HepG2 (cell line): ENCODE measurements around the gene LRFN2. TPM values are rescaled to one million over a fixed set of nuclear protein-coding genes. Genes with fewer than 3 reads are reported as not detected.

ENCODE experiments used
- ATAC-seq: fragments of 200-7000 bp; cut with Tn5 transposase; 3 replicates; pipeline ENCODE4 v1.9.1; 2020; ENCODE audit warnings: mild to moderate bottlenecking, moderate library complexity
- BruUV-seq: library from RNA; stranded (reverse); fragments of 400-500 nt; replicated peaks from 2 replicates; lab custom pipeline; 2021; lab: Mats Ljungman, UMichigan
- CTCF ChIA-PET: fragments of 300-600 bp; formaldehyde crosslinking; extraction: SDS; loops from one replicate; lab custom pipeline; 2021; ENCODE audit warnings: low total read pairs, inconsistent platforms, low intra/inter-chr PET ratio; lab: Yijun Ruan, JAX
- POLR2A ChIA-PET: fragments of 350-600 bp; sonication (Branson Sonifier 250); formaldehyde crosslinking; loops from one replicate; lab custom pipeline; 2020; ENCODE audit warnings: antibody characterized with exemption, inconsistent platforms; lab: Yijun Ruan, JAX
- DNase-seq: peaks from one replicate; pipeline ENCODE4 v3.0.0-alpha.2; 2015; ENCODE audit warnings: low spot score
- FAIRE-seq: peaks from 3 replicates; lab custom pipeline; 2011; peaks lifted over from hg19 to GRCh38; lab: Jason Lieb, UNC
- H2AFZ ChIP-seq: one replicate; pipeline ENCODE4 v1.6.1; 2011; ENCODE audit warnings: low read length, inconsistent platforms
- H3K27ac ChIP-seq: fragments of 300-600 bp; 3 replicates; pipeline ENCODE4 v1.8.0; 2011; ENCODE audit warnings: mixed run types, mild to moderate bottlenecking, mixed read lengths, low read length, inconsistent platforms; ENCODE audit not compliant: insufficient read depth; ENCODE audit errors: extremely low read length
- H3K27me3 ChIP-seq, 2 experiments: fragments of 200-600 bp in 1 of 2; 2 replicates in 1 of 2; 3 replicates in 1 of 2; pipeline versions ENCODE4 v1.6.0 to v1.8.0; 2011; ENCODE audit warnings: low read length in 2 of 2, mild to moderate bottlenecking in 2 of 2, moderate library complexity in 2 of 2, inconsistent platforms in 1 of 2; ENCODE audit not compliant: insufficient read depth in 2 of 2, control insufficient read depth in 1 of 2
- H3K36me3 ChIP-seq, 2 experiments: fragments of 200-600 bp in 1 of 2; replicated peaks in 1 of 2; 2 replicates in 1 of 2; 3 replicates in 1 of 2; pipeline versions ENCODE4 v1.5.1 to v1.8.0; 2011; ENCODE audit warnings: low read length in 2 of 2, inconsistent platforms in 1 of 2; ENCODE audit not compliant: insufficient read depth in 2 of 2, control insufficient read depth in 1 of 2
- H3K4me1 ChIP-seq: 2 replicates; pipeline ENCODE4 v1.5.1; 2012; ENCODE audit warnings: low read length, inconsistent platforms; ENCODE audit not compliant: insufficient read depth
- H3K4me2 ChIP-seq: 2 replicates; pipeline ENCODE4 v1.6.0; 2011; ENCODE audit warnings: low read depth, low read length, inconsistent platforms
- H3K4me3 ChIP-seq, 3 experiments: fragments of 200-600 bp in 1 of 3; sonication (generic), shearing (Covaris generic) in 1 of 3; replicated peaks in 1 of 3; 2 replicates each; pipeline ENCODE4 v1.5.1; 2011 to 2016; ENCODE audit warnings: low read length in 3 of 3, inconsistent platforms in 2 of 3, low read depth in 2 of 3, mild to moderate bottlenecking in 2 of 3, control low read depth in 1 of 3, mixed read lengths in 1 of 3; ENCODE audit not compliant: insufficient read depth in 1 of 3
- H3K79me2 ChIP-seq: one replicate; pipeline ENCODE4 v1.6.1; 2011; ENCODE audit warnings: low read length, inconsistent platforms; ENCODE audit not compliant: insufficient read depth
- H3K9ac ChIP-seq: 2 replicates; pipeline ENCODE4 v1.6.0; 2011; ENCODE audit warnings: mild to moderate bottlenecking, low read depth, low read length, inconsistent platforms; ENCODE audit not compliant: insufficient read depth
- H3K9me3 ChIP-seq: 2 replicates; pipeline ENCODE4 v1.5.1; 2012; ENCODE audit warnings: mild to moderate bottlenecking, low read length
- H4K20me1 ChIP-seq: 2 replicates; pipeline ENCODE4 v1.6.0; 2011; ENCODE audit warnings: inconsistent platforms, mild to moderate bottlenecking, low read length, moderate library complexity; ENCODE audit not compliant: insufficient read depth
- CC2D1A ChIP-seq: sonication (generic); formaldehyde crosslinking; IDR thresholded peaks from 2 replicates; pipeline ENCODE4 v1.8.1; 2023; ENCODE audit warnings: mild to moderate bottlenecking, missing genetic modification reagents
- ZNF451 ChIP-seq: sonication (generic); formaldehyde crosslinking; IDR thresholded peaks from 2 replicates; pipeline ENCODE4 v1.5.0; 2020; ENCODE audit warnings: mild to moderate bottlenecking, missing genetic modification reagents
- ZNF549 ChIP-seq: sonication (generic); formaldehyde crosslinking; IDR thresholded peaks from 2 replicates; pipeline ENCODE4 v1.5.0; 2020; ENCODE audit warnings: missing genetic modification reagents
- ZNF703 ChIP-seq: sonication (generic); formaldehyde crosslinking; IDR thresholded peaks from 2 replicates; pipeline ENCODE4 v1.5.1; 2020; ENCODE audit warnings: missing genetic modification reagents, mild to moderate bottlenecking, moderate library complexity, borderline replicate concordance
- ZNF746 ChIP-seq: sonication (generic); formaldehyde crosslinking; IDR thresholded peaks from 2 replicates; pipeline ENCODE4 v1.8.0; 2022; ENCODE audit warnings: mild to moderate bottlenecking, missing genetic modification reagents
- ZNF761 ChIP-seq: sonication (generic); formaldehyde crosslinking; conservative IDR thresholded peaks from 2 replicates; pipeline ENCODE4 v1.4.0; 2020; ENCODE audit warnings: mild to moderate bottlenecking, missing genetic modification reagents
- ZNF768 ChIP-seq: sonication (generic); formaldehyde crosslinking; IDR thresholded peaks from 2 replicates; pipeline ENCODE4 v1.4.0; 2020; ENCODE audit warnings: missing genetic modification reagents
- WGBS: methylation state at CpG from one replicate; pipeline ENCODE4 v1.1.6; 2017; ENCODE audit warnings: low lambda C conversion rate; 5-methylcytosine and 5-hydroxymethylcytosine counted together
- in situ Hi-C: cut with HindIII; loops from 2 replicates; pipeline ENCODE4 v1.10.0; 2017; ENCODE audit warnings: low pct_unique_long_range_greater_than_20kb; ENCODE audit not compliant: extremely low pct_ligation_motif_present
- intact Hi-C: fragments of 100-400 bp; cut with micrococcal nuclease; formaldehyde crosslinking; loops from one replicate; pipeline ENCODE4 v1.10.0; 2022; ENCODE audit not compliant: unreplicated experiment
- polyA plus RNA-seq, 8 experiments: library from polyadenylated mRNA; depleted of rRNA in 3 of 8; stranded (reverse) in 7 of 8; unstranded in 1 of 8; fragments of >200 nt; fragmentation: Illumina TruSeq in 4 of 8; extraction: Trizol in 4 of 8; gene quantifications; 2 replicates each; pipeline versions ENCODE4 v1.2.1 to v1.2.3, GENCODE V29; 2011 to 2016; ENCODE audit warnings: low read depth in 4 of 8, missing spikeins in 1 of 8, mixed read lengths in 1 of 8; ENCODE audit not compliant: insufficient read depth in 1 of 8
- total RNA-seq, 5 experiments: library from RNA; depleted of rRNA; stranded (reverse); fragments of >200 nt; fragmentation: Illumina TruSeq; extraction: Trizol; gene quantifications; 2 replicates each; pipeline ENCODE4 v1.2.3, GENCODE V29; 2016; ENCODE audit warnings: low read depth in 1 of 5
- TF ChIP-seq, protein P1 (sequence below): sonication (generic); formaldehyde crosslinking; IDR thresholded peaks from 2 replicates; pipeline ENCODE4 v1.5.0; 2020; ENCODE audit warnings: missing genetic modification reagents
- TF ChIP-seq, protein P2 (sequence below): sonication (generic); formaldehyde crosslinking; IDR thresholded peaks from 2 replicates; pipeline ENCODE4 v1.5.0; 2020; ENCODE audit warnings: mild to moderate bottlenecking, missing genetic modification reagents, borderline replicate concordance
- TF ChIP-seq, protein P3 (sequence below): sonication (generic); formaldehyde crosslinking; IDR thresholded peaks from 2 replicates; pipeline ENCODE4 v1.4.0; 2020; ENCODE audit warnings: missing genetic modification reagents, borderline replicate concordance
- TF ChIP-seq, protein P4 (sequence below): IDR thresholded peaks from 2 replicates; pipeline ENCODE4 v1.6.1; 2016; ENCODE audit warnings: missing compliant biosample characterization, missing genetic modification reagents, borderline replicate concordance
- TF ChIP-seq, protein P5 (sequence below): sonication (generic); formaldehyde crosslinking; IDR thresholded peaks from 2 replicates; pipeline ENCODE4 v1.4.0; 2020; ENCODE audit warnings: mild to moderate bottlenecking, low read depth, missing genetic modification reagents

Gene LRFN2
- total and polyA plus RNA-seq, 2 of the 13 experiments (the other 11 are each of a cell fraction or from before 2014, with no cell fraction given) = not detected

DNA sequence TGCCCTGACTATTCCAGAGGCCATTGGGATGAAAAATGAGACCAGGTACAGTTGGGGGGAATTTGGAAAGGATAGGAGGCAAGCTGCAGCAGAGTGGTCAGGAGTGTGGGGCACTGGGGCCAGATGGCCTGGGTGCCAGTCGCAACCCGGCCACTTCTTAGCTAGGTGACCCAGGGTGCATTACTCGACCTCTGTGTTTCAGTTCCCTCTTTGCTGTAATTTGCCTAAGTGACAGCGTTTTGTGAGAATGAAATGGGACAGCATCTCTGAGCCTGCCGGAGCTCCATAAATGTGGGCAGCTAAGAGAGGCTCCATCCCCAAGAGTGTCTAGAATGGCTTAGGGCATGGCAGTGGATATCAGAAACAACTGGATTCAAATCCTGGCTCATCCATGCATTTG, 13.9 kb downstream of the LRFN2 start:
- DNase-seq (no peak), FAIRE-seq (no peak), ATAC-seq (no peak)
- ChIA-PET POLR2A (no interaction called here), CTCF (no interaction called here)
- Histone ChIP-seq H3K79me2 (no peaks in the 10 kb centered on the region), H3K4me1 (no peaks in the 10 kb centered on the region), H3K4me2 (no peak overlapping the region), H3K36me3 (no peaks in the 10 kb centered on the region), H3K4me3 (no peak overlapping the region), H4K20me1 (no peaks in the 10 kb centered on the region; the same call in 1 of the 2 replicates), H2AFZ (no peak overlapping the region), H3K9me3 (no peaks in the 10 kb centered on the region), H3K27ac (no peak overlapping the region), H3K27me3 (peaks cover 3 to 12% of the 10 kb centered on the region in 2 experiments; a peak in 3 of 5 replicates), H3K9ac (no peak overlapping the region)
- BruUV-seq = no TSS peak
- intact Hi-C loops (no loop called here), in situ Hi-C loops (no loop called here)
- 10% methylated on average over 5 of the region's 5 CpGs for WGBS
- TF ChIP-seq, protein P1, sequence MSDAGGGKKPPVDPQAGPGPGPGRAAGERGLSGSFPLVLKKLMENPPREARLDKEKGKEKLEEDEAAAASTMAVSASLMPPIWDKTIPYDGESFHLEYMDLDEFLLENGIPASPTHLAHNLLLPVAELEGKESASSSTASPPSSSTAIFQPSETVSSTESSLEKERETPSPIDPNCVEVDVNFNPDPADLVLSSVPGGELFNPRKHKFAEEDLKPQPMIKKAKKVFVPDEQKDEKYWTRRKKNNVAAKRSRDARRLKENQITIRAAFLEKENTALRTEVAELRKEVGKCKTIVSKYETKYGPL (CRISPR knock-in tag) = no peak
- no peak for TF ChIP-seq ZNF768 (CRISPR knock-in tag)
- TF ChIP-seq, protein P2, sequence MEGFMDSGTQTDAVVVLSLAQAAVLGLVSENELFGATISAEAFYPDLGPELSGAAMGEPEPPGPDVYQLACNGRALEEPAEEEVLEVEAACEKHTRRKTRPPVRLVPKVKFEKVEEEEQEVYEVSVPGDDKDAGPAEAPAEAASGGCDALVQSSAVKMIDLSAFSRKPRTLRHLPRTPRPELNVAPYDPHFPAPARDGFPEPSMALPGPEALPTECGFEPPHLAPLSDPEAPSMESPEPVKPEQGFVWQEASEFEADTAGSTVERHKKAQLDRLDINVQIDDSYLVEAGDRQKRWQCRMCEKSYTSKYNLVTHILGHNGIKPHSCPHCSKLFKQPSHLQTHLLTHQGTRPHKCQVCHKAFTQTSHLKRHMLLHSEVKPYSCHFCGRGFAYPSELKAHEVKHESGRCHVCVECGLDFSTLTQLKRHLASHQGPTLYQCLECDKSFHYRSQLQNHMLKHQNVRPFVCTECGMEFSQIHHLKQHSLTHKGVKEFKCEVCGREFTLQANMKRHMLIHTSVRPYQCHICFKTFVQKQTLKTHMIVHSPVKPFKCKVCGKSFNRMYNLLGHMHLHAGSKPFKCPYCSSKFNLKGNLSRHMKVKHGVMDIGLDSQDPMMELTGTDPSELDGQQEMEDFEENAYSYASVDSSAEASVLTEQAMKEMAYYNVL (CRISPR knock-in tag) = no peak
- TF ChIP-seq, protein P3, sequence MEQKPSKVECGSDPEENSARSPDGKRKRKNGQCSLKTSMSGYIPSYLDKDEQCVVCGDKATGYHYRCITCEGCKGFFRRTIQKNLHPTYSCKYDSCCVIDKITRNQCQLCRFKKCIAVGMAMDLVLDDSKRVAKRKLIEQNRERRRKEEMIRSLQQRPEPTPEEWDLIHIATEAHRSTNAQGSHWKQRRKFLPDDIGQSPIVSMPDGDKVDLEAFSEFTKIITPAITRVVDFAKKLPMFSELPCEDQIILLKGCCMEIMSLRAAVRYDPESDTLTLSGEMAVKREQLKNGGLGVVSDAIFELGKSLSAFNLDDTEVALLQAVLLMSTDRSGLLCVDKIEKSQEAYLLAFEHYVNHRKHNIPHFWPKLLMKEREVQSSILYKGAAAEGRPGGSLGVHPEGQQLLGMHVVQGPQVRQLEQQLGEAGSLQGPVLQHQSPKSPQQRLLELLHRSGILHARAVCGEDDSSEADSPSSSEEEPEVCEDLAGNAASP (CRISPR knock-in tag) = no peak
- TF ChIP-seq ZNF746 = no peak
- TF ChIP-seq, protein P4, sequence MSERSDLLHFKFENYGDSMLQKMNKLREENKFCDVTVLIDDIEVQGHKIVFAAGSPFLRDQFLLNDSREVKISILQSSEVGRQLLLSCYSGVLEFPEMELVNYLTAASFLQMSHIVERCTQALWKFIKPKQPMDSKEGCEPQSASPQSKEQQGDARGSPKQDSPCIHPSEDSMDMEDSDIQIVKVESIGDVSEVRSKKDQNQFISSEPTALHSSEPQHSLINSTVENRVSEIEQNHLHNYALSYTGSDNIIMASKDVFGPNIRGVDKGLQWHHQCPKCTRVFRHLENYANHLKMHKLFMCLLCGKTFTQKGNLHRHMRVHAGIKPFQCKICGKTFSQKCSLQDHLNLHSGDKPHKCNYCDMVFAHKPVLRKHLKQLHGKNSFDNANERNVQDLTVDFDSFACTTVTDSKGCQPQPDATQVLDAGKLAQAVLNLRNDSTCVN (CRISPR knock-in tag) = no peak
- TF ChIP-seq ZNF451 = no peak
- TF ChIP-seq ZNF549 (CRISPR knock-in tag) = no peak
- TF ChIP-seq, protein P5, sequence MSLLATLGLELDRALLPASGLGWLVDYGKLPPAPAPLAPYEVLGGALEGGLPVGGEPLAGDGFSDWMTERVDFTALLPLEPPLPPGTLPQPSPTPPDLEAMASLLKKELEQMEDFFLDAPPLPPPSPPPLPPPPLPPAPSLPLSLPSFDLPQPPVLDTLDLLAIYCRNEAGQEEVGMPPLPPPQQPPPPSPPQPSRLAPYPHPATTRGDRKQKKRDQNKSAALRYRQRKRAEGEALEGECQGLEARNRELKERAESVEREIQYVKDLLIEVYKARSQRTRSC = no peak
- TF ChIP-seq ZNF703 (CRISPR knock-in tag) = no peak
- no peak for TF ChIP-seq ZNF761 (CRISPR knock-in tag)
- TF ChIP-seq CC2D1A (CRISPR knock-in tag) = no peak
